ENCODE measurements around the gene NOL4L. TPM values are rescaled to one million over a fixed set of nuclear protein-coding genes. Genes with fewer than 3 reads are reported as not detected.

The NOL4L gene
- total and polyA plus RNA-seq, 9 donors: 3.3 to 17.1 (median 10.6) TPM

DNA sequence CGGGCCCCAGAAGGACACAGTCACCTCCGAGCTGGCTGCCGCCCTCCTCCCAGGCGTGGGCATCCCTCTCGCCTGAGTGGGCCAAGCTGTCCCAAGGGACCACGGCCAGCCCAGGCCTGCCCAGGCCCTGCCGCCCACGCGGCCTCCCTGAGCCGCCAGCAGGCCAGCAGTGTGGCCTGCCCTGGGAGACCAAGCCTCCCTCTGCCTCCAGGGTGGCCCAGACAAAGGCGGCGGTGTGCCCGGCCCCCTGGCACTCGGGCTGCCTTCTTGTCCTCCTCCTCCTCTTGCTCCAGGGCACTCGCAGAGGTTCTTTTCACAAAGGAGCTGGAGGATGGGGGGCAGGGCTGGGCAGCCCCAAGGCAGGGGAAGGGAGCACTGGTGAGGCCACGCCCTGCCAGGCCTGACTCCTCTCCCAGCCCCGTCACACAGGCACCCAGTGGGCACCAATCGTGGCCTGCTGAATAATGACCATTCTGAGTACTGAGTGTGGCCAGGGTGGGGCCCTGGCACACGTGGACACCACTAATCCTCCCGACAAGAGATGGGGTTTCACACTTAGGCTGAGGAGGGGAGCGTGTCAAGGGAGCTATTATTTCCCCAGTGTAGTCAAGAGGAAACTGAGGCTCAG lies 25.3 kb downstream of the NOL4L start:
- intact Hi-C loops (cut with DNase I): loop anchor here in 1 of 4 donors (5.0 kb wide), 1 partner anchor 327 kb away; no protein-coding TSS in a partner anchor
- TF ChIP-seq POLR2A (IDR thresholded peaks at IDR 0.05): no peak
- TF ChIP-seq EP300 (IDR thresholded peaks at IDR 0.05): no peak
- TF ChIP-seq CTCF (IDR thresholded peaks at IDR 0.05): no peak
- H3K27me3 ChIP-seq: no peaks in the 10 kb centered on the region
- H3K4me3 ChIP-seq: no peak overlapping the region
- H3K36me3 ChIP-seq: no peaks in the 10 kb centered on the region
- WGBS, 3 donors: 72 to 84% (median 77%) methylated on average over 18 to 21 of the region's 21 CpGs
- H3K9me3 ChIP-seq: no peaks in the 10 kb centered on the region
- DNase-seq: no peak
- H3K27ac ChIP-seq: no peak overlapping the region
- H3K4me1 ChIP-seq (ENCODE audit: insufficient read depth): no peaks in the 10 kb centered on the region

DNA sequence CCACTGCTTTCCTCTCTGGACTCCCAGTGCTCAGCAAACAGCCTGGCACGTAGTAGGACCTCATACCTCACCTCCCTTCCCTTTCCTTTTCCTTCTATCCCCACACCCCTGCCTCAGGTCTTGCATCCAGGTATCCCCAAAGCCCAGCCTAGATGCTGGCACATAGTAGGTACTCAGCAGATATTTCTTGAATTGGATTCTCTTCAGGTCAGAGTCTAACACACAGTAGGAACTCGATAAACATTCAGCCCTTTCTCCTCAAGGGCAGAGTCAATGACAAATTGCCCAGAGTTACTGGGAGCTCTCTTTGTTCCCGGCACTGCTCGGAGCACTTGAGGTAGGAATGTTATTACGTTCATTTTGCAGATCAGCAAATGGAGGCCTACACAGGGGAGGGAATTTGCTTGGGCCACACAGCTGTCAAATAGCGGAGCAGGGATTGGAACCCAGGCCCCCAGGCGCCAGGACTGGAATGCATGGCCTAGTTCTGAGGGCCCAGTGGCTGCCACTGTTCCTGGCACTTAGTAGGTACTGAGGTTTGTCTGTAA lies 25.9 kb downstream of the NOL4L start:
- DNase-seq: no peak
- TF ChIP-seq EP300 (IDR thresholded peaks at IDR 0.05): no peak
- no peak for TF ChIP-seq CTCF (IDR thresholded peaks at IDR 0.05)
- TF ChIP-seq POLR2A (IDR thresholded peaks at IDR 0.05): no peak
- no peak overlapping the region for H3K4me3 ChIP-seq
- no peaks in the 10 kb centered on the region for H3K27me3 ChIP-seq
- H3K36me3 ChIP-seq: no peaks in the 10 kb centered on the region
- no peaks in the 10 kb centered on the region for H3K4me1 ChIP-seq (ENCODE audit: insufficient read depth)
- 82 to 88% (median 86%) methylated on average over 7 of the region's 7 CpGs for WGBS, 3 donors
- no peak overlapping the region for H3K27ac ChIP-seq
- intact Hi-C loops (cut with DNase I): loop anchor here in 1 of 4 donors (5.0 kb wide), 1 partner anchor 328 kb away; no protein-coding TSS in a partner anchor
- no peaks in the 10 kb centered on the region for H3K9me3 ChIP-seq

- Histone ChIP-seq H3K4me3 (no peak overlapping the region), H3K9me3 (no peaks in the 10 kb centered on the region), H3K27me3 (no peaks in the 10 kb centered on the region), H3K36me3 (no peaks in the 10 kb centered on the region), H3K27ac (no peak overlapping the region), H3K4me1 (ENCODE audit: insufficient read depth) (no peaks in the 10 kb centered on the region)
- TF ChIP-seq CTCF (IDR thresholded peaks at IDR 0.05) (no peak), EP300 (IDR thresholded peaks at IDR 0.05) (no peak), POLR2A (IDR thresholded peaks at IDR 0.05) (no peak)
- WGBS, 3 donors: 76 to 84% (median 80%) methylated on average over 13 of the region's 13 CpGs
- no peak for DNase-seq
- intact Hi-C loops (cut with DNase I): loop anchor here in 1 of 4 donors (5.0 kb wide), 1 partner anchor 329 kb away; no protein-coding TSS in a partner anchor
These were observed 26.6 kb downstream of the NOL4L start for GRCh38 chr20:32558526-32558925.

DNA sequence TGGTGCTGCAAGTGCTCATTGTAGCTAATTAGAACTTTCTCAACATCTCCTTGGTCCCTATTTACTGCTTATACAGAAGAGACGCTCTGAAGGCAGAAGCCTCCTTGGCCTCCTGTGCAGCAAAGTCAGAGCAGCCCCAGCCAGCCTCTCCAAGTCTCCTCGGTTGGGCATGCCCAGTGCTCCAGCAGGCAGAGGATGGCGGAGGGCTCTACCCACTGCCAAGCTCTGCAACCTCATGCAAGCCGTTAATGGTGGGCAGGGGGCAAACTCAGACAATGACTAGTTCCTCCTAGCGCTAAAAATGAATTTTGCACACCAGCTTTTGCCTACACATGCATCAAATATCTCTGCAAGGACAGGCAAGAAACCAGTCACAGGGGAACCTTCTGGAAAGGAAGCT lies 27.8 kb downstream of the NOL4L start:
- no peak overlapping the region for H3K27ac ChIP-seq
- TF ChIP-seq POLR2A (IDR thresholded peaks at IDR 0.05) (no peak), CTCF (IDR thresholded peaks at IDR 0.05) (no peak), EP300 (IDR thresholded peaks at IDR 0.05) (no peak)
- H3K36me3 ChIP-seq: no peaks in the 10 kb centered on the region
- 66 to 82% (median 67%) methylated on average over 5 of the region's 5 CpGs for WGBS, 3 donors
- intact Hi-C loops (cut with DNase I): loop anchor here in 1 of 4 donors (5.0 kb wide), 1 partner anchor 330 kb away; no protein-coding TSS in a partner anchor
- DNase-seq: no peak
- no peak overlapping the region for H3K4me3 ChIP-seq
- H3K27me3 ChIP-seq: no peaks in the 10 kb centered on the region
- H3K4me1 ChIP-seq (ENCODE audit: insufficient read depth): no peaks in the 10 kb centered on the region
- H3K9me3 ChIP-seq: no peaks in the 10 kb centered on the region
